Measurements from ENCODE around the gene AP1AR. TPM values are rescaled to one million over a fixed set of nuclear protein-coding genes. Genes with fewer than 3 reads are reported as not detected.

Gene AP1AR
- total RNA-seq = 46.1 and 68.0 TPM in 2 replicates

DNA sequence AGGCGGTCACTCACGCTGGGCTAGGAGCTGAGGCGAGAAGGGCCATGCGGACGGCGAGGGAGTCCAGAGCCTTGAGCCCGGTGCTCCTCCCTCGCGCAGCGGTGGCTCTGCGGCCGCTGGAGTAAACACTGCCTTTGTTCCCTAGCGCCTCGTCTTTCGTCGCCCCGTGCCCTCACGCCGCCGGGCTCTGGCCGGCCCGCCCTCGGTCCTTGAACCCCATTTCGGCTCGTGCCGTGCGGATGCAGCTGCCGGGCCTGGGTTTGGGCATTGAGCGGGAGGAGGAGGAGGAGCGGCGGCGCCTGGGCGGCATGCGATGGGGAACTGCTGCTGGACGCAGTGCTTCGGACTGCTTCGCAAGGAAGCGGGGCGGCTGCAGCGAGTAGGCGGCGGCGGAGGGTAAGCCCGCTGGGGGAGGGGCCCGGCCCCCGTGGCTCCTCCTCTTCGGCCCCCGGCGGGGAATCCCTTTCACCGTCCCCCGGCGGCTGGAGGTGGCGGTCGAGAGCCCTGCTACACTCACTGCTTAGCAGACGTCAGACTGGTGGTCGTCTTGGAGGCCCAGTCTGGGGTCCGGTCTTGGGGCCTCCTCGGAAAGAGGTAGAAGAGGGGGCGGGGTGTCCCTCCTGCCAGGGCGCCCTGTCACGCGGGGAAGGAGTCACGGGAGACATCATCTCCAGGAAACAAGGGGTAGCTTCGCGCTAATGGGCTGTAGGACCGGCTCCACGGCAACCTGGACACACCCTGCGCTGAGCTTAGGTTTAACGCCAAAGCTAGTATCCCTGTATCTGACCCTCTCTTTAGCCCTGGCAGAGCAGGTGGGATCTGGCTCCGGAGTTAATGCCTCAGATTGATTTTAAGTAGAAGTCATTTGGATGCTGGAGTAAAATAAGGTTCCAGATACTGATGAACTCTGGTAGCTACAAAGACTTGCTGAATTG lies at the start of gene AP1AR:
TSS of gene AP1AR (plus strand) at position 9 of the 935 bp plus-strand sequence. CDS start at position 314, 305 bp downstream.

DNA sequence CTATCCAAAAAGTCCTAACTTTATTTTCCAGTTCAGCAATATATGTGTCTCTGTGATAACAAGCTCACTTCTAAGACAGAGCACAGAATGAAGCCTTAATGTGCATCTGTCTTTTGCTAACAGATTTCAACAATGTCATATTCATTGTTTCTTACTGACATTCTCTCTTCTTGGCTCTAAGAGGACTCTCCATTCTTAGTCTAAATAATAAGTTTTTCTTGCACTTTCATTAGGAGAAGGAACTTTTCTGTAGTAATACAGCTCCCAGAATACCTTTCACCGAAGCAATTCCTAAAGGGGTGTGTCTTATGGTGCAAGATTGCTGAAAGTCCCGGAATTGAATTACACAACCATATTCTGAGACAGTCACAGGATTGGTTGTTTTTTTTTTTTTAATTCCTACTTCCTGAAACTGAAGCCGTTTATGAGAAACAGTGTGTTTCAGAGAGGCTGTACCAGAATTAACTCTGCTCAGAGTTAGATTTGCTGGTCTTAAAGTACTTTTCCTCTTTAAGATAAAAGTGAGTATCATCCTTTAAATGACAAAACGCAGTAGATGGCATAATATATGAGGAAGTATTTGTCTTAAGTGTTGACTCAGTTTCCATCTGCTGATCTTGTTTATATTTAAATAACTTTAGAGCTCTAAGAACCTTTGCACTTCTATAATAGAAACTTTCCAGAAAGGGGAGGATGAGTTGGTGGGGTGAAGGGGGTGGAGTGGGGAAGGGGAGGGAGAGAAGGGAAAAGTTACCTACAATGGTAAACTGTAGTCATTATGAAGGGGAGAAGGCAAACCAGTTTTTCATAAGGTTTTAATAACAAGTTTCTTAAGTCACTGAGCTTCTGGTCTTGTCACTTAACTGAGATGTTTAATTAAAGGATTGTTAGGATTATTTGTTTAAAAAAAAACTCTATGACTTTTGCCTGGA lies 65.6 kb downstream of the AP1AR start, which contains the start of gene ALPK1:
TSS of gene ALPK1 (plus strand) at position 421 of the 932 bp plus-strand sequence.

Other genes with a start within 250 kb of the AP1AR start
- 4.1 and 4.3 TPM in 2 replicates for gene FAM241A, start 86.3 kb upstream of the AP1AR start, total RNA-seq
- 4.8 and 8.5 TPM in 2 replicates for gene TIFA, start 54.1 kb downstream of the AP1AR start, total RNA-seq
- gene ALPK1, start 65.6 kb downstream of the AP1AR start, total RNA-seq = 23.9 and 25.1 TPM in 2 replicates